ENCODE measurements around the gene ADAM11.

- TF ChIP-seq YY1 (IDR thresholded peaks at IDR 0.05; ENCODE audit: insufficient read depth, insufficient read length) (no peak), ZNF274 (IDR thresholded peaks at IDR 0.05; ENCODE audit: low read depth, low read length) (no peak), SUZ12 (IDR thresholded peaks at IDR 0.05; ENCODE audit: extremely low read depth, insufficient read depth, insufficient read length) (no peak)
Measured at GRCh38 chr17:44782326-44782850, 23.6 kb downstream of the ADAM11 start.
